Measurements from ENCODE around the gene PCSK6.

The PCSK6 gene

GRCh38 chr15:101446518-101447167, 42.9 kb downstream of the PCSK6 start:
- peak in 1 of 3 experiments; percentile 9 for DNase-seq (ENCODE audit: low read depth in 3 of 3)

GRCh38 chr15:101445562-101446517, 43.7 kb downstream of the PCSK6 start:
- no peak for DNase-seq (ENCODE audit: low read depth in 3 of 3)

GRCh38 chr15:101444807-101445508, 44.5 kb downstream of the PCSK6 start:
- no peak for DNase-seq (ENCODE audit: low read depth in 3 of 3)

- DNase-seq (ENCODE audit: low read depth in 3 of 3), result no peak
Observed at GRCh38 chr15:101444015-101444414, 45.5 kb downstream of the PCSK6 start.

GRCh38 chr15:101442272-101442671, 47.2 kb downstream of the PCSK6 start:
- no peak for DNase-seq (ENCODE audit: low read depth in 3 of 3)

GRCh38 chr15:101441696-101442095, 47.8 kb downstream of the PCSK6 start:
- no peak for DNase-seq (ENCODE audit: low read depth in 3 of 3)

- DNase-seq (ENCODE audit: low read depth in 3 of 3), result no peak
Observed at GRCh38 chr15:101440846-101441590, 48.5 kb downstream of the PCSK6 start.

- no peak for DNase-seq (ENCODE audit: low read depth in 3 of 3)
Observed at GRCh38 chr15:101439920-101440319, 49.6 kb downstream of the PCSK6 start.

GRCh38 chr15:101439285-101439919, 50.1 kb downstream of the PCSK6 start:
- no peak for DNase-seq (ENCODE audit: low read depth in 3 of 3)

GRCh38 chr15:101438482-101439284, 50.8 kb downstream of the PCSK6 start:
- DNase-seq (ENCODE audit: low read depth in 3 of 3), result no peak

GRCh38 chr15:101437618-101438481, 51.7 kb downstream of the PCSK6 start:
- DNase-seq (ENCODE audit: low read depth in 3 of 3), result no peak

GRCh38 chr15:101437209-101437608, 52.3 kb downstream of the PCSK6 start:
- no peak for DNase-seq (ENCODE audit: low read depth in 3 of 3)

- DNase-seq (ENCODE audit: low read depth in 3 of 3), result no peak
Observed at GRCh38 chr15:101436526-101436925, 53.0 kb downstream of the PCSK6 start.

GRCh38 chr15:101435761-101436160, 53.7 kb downstream of the PCSK6 start:
- no peak for DNase-seq (ENCODE audit: low read depth in 3 of 3)

- DNase-seq (ENCODE audit: low read depth in 3 of 3), result no peak
Observed at GRCh38 chr15:101434032-101434920, 55.2 kb downstream of the PCSK6 start.

- no peak for DNase-seq (ENCODE audit: low read depth in 3 of 3)
Observed at GRCh38 chr15:101433396-101433795, 56.1 kb downstream of the PCSK6 start.

- no peak for DNase-seq (ENCODE audit: low read depth in 3 of 3)
Observed at GRCh38 chr15:101432982-101433381, 56.5 kb downstream of the PCSK6 start.

GRCh38 chr15:101431748-101432147, 57.8 kb downstream of the PCSK6 start:
- no peak for DNase-seq (ENCODE audit: low read depth in 3 of 3)
